Middle frontal gyrus (tissue), 1 donor: Measurements from ENCODE around the gene GRID1.
"Not testable (repeated sequence)": the region's sequence is repeated elsewhere in the genome, so short reads cannot be mapped to it uniquely, and the experiment has no call there.

Experiments used
- DNase-seq: peaks from one replicate; pipeline ENCODE4 v3.0.0-alpha.2; 2015; ENCODE audit warnings: low spot score; ENCODE audit errors: extremely low spot score

GRID1 gene

DNA sequence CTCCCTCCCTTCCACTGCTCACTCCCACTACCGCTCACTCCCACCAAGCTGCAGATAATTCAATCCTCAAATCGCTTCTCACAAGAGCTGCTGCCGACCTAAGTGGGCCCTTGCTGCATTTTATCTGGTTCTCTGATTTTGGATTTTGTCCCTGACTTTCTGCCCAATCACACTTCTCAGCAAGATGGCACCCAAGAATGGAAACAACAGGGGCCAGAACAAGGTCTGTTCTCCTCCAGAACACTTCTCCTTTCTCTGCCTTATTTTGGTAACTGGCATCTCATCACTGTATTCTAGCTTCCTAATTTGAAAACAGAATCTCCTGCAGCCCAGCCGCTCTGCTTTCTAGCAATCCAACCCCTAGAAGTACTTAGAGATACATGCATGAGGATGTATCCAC lies 172.8 kb downstream of the GRID1 start:
- no peak for DNase-seq

DNA sequence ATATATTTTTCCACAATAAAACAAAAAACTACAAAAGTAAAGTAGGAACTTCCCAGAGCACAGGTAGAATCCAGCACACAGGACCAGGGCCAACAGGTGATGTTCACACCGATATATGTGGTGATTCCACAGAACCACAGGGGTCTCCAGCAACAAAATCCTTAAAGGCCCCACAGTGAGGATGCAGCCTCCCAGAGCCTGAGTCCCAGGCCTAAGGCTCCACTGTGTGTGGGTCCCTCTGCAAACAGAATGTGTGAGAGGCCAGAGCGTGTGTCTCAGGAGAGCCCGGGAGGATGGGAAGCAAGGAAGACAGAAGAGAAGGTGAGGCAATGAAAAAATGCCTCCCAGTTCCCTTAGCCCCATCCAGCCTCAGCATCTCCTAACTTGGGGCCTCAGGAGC lies 173.9 kb downstream of the GRID1 start:
- no peak for DNase-seq

GRCh38 chr10:86192147-86192546 lies 174.4 kb downstream of the GRID1 start:
- no peak for DNase-seq

- DNase-seq = no peak
Observed at GRCh38 chr10:86191686-86192085, 174.9 kb downstream of the GRID1 start.

GRCh38 chr10:86191166-86191565 lies 175.4 kb downstream of the GRID1 start:
- DNase-seq = no peak

GRCh38 chr10:86190291-86190690 lies 176.3 kb downstream of the GRID1 start:
- DNase-seq = no peak

- no peak for DNase-seq
Observed at GRCh38 chr10:86189891-86190290, 176.7 kb downstream of the GRID1 start.

DNA sequence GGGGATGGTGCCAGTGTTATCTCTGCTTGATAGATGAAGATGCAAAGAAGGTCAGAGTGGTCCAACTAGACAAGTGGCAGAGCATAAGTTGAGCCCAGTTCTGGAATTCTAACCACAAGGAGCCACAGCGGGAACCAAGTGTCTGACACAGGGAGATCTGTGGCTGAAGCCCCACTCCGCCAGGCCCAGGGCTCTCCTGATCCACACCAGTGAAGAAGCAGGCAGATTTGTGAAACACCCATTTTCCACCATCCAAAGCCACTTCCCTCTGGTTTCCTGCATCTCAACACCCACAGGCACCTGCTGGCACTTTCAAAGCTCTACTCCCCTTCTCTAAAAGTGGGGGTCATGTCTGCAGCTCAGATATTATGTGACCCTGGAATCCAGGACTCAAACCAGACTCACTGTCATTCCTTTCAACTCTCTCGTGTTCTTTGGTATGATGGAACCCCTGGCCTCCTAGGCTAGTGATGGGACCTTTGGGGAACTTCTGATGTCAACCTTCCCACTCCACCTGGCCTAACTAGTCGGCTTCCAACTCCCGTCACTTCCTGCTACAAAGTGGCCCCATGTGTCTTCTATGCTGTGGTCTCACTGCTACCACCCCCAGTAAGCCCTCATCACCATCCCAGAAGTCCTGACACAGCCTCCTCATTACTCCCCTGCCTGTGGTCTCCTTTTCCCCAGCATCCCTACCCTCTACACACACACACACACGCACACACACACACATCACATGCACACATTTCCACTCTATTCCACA lies 177.6 kb downstream of the GRID1 start:
- no peak for DNase-seq

DNA sequence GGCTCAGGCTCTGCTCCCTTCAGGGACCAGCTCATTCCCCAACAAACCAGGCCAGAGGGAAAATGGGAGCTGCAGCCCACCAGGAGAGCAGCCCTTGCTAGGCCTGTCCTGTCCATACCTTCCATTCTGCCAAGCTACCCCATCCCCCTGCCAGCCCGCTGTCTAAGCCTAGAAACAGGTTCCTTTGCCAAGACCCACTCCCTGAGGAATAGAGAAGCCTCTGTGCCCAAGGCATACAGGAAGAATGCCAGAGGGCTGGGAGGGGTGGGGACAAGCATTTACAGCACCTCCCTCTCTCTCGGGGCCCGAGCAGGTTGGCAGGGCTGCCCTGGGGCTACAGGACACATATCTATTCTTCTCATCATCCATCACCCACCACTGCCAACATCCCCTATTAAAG lies 178.3 kb downstream of the GRID1 start:
- no peak for DNase-seq

- no peak for DNase-seq
Observed at GRCh38 chr10:86187499-86188239, 178.9 kb downstream of the GRID1 start.

GRCh38 chr10:86186633-86187032 lies 180.0 kb downstream of the GRID1 start:
- DNase-seq = no peak

DNA sequence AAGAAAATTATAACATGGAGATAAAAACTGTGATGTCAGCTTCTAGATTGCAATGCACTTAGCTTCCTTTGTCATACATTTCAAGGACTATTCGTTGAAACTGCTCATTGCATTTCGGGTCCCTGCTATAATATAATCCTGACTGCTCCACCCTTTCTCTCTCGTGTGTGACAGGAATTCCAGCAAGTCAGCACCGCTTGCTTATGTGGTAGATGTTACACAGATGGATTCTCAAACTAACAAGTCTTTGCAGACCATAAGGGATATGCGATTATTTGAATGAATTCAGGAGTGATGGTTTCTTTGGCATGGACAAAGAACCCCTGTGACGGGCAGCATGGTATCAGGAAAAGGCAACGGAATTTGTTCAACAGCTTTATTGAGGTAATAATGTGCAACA lies 184.0 kb downstream of the GRID1 start:
- DNase-seq = no peak

DNA sequence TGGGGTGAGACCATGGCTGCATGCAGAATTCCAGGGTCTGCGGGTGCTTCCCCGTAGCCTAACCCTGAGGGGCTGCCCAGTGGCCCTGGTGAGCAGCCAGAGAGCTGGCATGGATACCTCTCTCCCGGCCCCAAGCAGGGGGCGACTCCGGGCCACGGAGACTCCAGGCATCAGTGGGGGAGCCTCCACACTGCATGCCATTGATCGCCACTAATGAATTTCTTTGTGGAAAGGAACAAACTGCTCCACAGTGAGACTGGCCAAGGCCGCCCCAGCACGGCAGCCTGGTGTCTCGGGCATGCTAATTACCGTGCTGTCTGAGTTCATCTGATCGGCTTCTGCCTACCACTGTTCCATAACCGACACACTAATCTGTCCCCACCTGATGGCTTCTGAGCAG lies 184.4 kb downstream of the GRID1 start:
- peak; percentile 70 for DNase-seq

DNA sequence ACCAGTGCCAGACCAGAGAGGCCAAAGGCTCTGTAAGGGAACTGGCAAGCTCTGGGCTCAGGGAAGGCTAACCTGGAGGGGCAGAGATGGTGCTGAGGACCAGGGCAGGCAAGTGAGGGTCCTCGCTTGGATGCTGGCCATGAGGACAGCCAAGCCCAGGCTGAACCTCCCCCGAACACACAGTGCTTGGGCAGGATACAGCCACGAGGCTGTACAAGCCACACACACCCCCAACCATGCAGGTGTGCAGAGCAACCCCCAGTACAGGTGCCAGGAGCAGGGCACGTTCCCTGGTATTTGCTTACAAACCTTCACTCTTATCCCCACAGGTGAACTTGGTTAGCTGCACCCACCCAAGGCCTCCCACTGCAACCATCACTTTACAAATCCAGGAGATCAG lies 185.7 kb downstream of the GRID1 start:
- no peak for DNase-seq

DNA sequence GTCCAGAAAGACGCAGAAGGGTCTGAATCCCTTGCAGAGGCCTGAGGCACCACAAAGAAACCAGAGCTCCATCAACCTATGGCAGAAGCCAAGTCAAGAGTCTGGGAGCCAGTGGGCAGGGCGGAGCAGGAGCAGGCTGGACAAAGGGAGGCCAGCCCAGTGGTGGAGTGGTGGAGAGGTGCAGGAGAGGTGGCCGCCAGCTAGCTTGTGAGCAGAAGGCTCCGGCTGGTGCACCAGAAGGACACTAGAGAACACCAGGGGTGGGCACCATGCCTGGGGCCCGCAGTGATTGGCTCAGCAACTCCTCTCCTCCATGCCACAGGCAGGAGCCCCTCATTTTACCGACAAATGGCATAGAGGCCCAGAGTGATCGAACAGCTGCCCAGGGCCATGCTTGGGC lies 186.6 kb downstream of the GRID1 start:
- DNase-seq = no peak

GRCh38 chr10:86179153-86179524 lies 187.5 kb downstream of the GRID1 start:
- no peak for DNase-seq

DNA sequence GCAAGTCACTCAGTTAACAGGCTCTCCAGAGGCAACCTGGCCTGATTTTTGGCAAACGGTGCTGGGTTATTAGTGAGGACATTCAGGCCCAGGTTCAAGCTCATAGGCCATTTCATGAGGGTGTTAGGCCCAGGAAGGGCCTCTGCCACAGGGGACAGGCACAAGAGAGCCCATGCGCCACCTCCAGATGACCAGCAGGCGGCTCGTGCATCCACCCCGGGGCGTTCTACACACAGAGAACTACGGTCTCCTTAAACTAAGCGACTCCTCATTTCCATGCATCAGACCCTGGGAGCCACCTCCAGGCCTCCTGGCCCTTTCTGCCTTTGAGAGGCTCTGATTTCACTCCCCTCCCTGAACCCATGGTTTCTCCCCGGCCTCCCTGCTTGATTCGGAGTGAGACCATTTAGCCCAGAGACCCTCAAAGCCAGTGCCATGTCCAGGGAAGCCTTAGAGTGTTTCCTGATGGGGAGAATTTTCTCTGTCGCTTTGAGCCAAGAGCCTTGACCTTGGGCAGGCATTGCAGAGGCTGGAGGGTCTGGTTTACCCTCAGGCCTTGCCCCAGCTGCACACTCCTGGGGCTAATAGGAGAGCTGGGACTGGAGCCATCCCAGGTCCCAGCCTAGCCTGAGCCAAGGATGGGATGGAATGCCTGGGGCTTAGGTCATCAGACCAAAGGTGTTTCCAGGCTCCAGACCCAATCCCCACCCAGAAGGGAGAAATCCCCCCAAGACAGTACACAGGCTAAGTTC lies 188.0 kb downstream of the GRID1 start:
- DNase-seq = no peak

- DNase-seq = no peak
Observed at GRCh38 chr10:86177537-86178155, 188.9 kb downstream of the GRID1 start.

DNA sequence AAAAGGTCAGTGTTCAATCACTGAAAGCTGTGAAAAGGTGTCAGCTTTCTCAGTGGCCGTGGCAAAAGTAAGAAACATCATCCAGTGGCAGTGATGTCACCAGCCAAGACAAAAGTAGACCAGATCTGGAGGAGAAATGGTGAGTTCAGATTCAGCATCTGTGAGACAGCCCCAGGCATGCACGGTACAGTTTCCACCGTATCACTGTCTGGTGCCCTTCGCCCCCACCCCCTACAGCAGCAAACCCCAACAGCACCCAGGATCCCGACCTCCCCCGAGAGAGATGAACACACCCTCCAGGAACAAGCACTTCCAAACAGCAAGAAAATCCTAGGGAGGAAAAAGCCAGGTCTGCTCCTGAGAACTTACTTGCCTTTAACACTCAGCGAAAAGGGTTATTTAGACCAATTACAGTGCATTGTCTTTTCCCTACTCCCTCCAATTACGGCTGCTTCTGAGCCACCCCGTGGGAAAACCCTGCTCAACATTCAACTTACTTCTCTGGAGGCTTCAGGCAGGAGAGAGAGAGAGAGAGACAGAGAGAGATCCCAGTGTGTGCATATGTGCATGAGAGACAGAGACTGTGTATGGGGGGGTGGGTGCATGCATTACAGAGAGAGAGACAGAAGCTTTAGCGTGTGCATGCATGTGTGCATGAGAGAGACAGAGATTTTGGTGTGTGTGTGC lies 189.6 kb downstream of the GRID1 start:
- no peak for DNase-seq

GRCh38 chr10:86175476-86175875 lies 191.1 kb downstream of the GRID1 start:
- DNase-seq = not testable (repeated sequence)

GRCh38 chr10:86172301-86172700 lies 194.3 kb downstream of the GRID1 start:
- no peak for DNase-seq
